ENCODE data around the gene IL21R. TPM values are rescaled to one million over a fixed set of nuclear protein-coding genes. Genes with fewer than 3 reads are reported as not detected.

The IL21R gene
- total and polyA plus RNA-seq, 9 of the 15 experiments (the other 6 are each of a cell fraction or from before 2014, with no cell fraction given), result 0.04 to 0.34 (median 0.18) TPM; not detected in 1

DNA sequence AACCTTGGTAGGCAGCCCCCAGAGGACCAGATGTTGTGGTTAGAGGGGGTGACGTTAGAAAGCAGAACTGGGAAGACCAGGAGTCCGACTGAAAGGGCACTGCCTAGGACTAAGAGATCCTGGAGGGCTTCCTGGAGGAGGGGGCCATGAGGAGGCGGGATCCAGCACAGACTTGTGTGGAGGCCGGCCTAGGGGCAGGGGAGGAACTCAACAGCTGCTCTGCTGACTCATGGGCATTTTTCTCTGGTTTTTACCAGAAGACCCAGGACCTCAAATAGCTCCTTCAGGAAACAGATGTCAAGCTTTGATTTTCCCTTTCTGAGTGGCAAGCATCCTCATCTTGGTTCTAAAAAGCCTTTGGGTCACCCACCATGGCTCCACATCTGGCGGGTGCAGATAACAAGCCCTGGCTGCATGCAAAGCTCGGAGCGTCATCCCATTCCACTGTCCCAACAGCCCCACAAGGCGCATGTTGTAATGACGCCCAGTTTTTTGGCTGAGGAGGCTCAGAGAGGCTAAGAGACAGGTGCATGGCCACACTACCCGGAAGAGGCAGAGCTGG, 29.0 kb downstream of the IL21R start (continued):
- TF ChIP-seq, protein P1, sequence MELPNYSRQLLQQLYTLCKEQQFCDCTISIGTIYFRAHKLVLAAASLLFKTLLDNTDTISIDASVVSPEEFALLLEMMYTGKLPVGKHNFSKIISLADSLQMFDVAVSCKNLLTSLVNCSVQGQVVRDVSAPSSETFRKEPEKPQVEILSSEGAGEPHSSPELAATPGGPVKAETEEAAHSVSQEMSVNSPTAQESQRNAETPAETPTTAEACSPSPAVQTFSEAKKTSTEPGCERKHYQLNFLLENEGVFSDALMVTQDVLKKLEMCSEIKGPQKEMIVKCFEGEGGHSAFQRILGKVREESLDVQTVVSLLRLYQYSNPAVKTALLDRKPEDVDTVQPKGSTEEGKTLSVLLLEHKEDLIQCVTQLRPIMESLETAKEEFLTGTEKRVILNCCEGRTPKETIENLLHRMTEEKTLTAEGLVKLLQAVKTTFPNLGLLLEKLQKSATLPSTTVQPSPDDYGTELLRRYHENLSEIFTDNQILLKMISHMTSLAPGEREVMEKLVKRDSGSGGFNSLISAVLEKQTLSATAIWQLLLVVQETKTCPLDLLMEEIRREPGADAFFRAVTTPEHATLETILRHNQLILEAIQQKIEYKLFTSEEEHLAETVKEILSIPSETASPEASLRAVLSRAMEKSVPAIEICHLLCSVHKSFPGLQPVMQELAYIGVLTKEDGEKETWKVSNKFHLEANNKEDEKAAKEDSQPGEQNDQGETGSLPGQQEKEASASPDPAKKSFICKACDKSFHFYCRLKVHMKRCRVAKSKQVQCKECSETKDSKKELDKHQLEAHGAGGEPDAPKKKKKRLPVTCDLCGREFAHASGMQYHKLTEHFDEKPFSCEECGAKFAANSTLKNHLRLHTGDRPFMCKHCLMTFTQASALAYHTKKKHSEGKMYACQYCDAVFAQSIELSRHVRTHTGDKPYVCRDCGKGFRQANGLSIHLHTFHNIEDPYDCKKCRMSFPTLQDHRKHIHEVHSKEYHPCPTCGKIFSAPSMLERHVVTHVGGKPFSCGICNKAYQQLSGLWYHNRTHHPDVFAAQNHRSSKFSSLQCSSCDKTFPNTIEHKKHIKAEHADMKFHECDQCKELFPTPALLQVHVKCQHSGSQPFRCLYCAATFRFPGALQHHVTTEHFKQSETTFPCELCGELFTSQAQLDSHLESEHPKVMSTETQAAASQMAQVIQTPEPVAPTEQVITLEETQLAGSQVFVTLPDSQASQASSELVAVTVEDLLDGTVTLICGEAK (IDR thresholded peaks at IDR 0.05), result no peak
- TF ChIP-seq, protein P1 (CRISPR knock-in tag; IDR thresholded peaks at IDR 0.05), result no peak
- TF ChIP-seq MEIS2 (IDR thresholded peaks at IDR 0.05; ENCODE audit: partially characterized antibody), result peak; percentile 65
- TF ChIP-seq ZNF354B (CRISPR knock-in tag; IDR thresholded peaks at IDR 0.05), result no peak
- TF ChIP-seq, protein P2, sequence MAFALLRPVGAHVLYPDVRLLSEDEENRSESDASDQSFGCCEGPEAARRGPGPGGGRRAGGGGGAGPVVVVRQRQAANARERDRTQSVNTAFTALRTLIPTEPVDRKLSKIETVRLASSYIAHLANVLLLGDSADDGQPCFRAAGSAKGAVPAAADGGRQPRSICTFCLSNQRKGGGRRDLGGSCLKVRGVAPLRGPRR (CRISPR knock-in tag; IDR thresholded peaks at IDR 0.05), result no peak
- TF ChIP-seq HDAC8 (tag; IDR thresholded peaks at IDR 0.05), result no peak
- TF ChIP-seq MYNN (IDR thresholded peaks at IDR 0.05), result no peak
- TF ChIP-seq MYNN (CRISPR knock-in tag; IDR thresholded peaks at IDR 0.05), result no peak
- 0 out of 6 replicates have a peak, but pooled peaks of 1 of the 3 experiments have one; percentile 15 for TF ChIP-seq ZBTB11 (CRISPR knock-in tag; IDR thresholded peaks at IDR 0.05)
- peak; percentile 80 for TF ChIP-seq C11orf30 (IDR thresholded peaks at IDR 0.05; ENCODE audit: low read depth)
- no peak for TF ChIP-seq ZNF717 (CRISPR knock-in tag; IDR thresholded peaks at IDR 0.05)
- no peak for TF ChIP-seq FOXJ2 (tag; IDR thresholded peaks at IDR 0.05)
- TF ChIP-seq ZNF778 (CRISPR knock-in tag; IDR thresholded peaks at IDR 0.05), result no peak
- TF ChIP-seq HOMEZ (CRISPR knock-in tag; IDR thresholded peaks at IDR 0.05), result no peak
- TF ChIP-seq DPF2 (IDR thresholded peaks at IDR 0.05), result peak; percentile 88
